Sigmoid colon (tissue), 4 donors: ENCODE results near the gene CLDN14.

ENCODE experiments used
- EP300 ChIP-seq, 4 donors: sonication (generic); formaldehyde crosslinking; IDR thresholded peaks; one replicate each; pipeline ENCODE4 v1.6.1; 2017; ENCODE audit warnings: antibody characterized with exemption in 4 of 4
- POLR2AphosphoS5 ChIP-seq, 4 donors: sonication (generic); formaldehyde crosslinking; IDR thresholded peaks; one replicate each; pipeline ENCODE4 v1.6.1; 2017; ENCODE audit warnings: antibody characterized with exemption in 4 of 4
- TF ChIP-seq, protein P1 (sequence below), 4 experiments: fragments of 450-650 bp in 3 of 4; fragments of 200-600 bp in 1 of 4; IDR thresholded peaks; one replicate each; pipeline ENCODE4 v1.5.1; 2016 to 2019; ENCODE audit warnings: antibody characterized with exemption in 4 of 4, mild to moderate bottlenecking in 3 of 4, moderate library complexity in 2 of 4

DNA sequence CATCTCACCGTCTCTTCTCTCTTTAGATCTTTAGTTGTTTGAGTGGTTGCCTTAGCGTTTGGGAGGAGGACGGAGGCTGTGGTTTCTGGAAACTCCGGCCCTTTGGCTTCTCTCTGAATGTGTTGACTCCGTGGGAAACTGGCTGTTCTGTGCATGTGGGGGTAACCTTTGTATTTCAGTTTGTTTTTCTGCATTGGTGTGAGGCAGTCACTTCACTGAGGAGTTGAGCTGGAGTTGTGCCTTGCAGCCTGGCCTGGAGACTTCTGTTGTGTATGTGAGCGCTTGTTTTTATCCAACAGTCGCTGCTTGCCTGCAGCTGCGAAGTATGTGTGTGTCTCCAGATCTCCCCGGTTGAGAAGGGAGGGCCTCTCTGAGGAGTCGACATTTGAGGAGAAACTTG is 33.6 kb downstream of the CLDN14 start:
- TF ChIP-seq EP300 (IDR thresholded peaks at IDR 0.05) = no peak
- no peak for TF ChIP-seq POLR2AphosphoS5 (IDR thresholded peaks at IDR 0.05)
- TF ChIP-seq, protein P1, sequence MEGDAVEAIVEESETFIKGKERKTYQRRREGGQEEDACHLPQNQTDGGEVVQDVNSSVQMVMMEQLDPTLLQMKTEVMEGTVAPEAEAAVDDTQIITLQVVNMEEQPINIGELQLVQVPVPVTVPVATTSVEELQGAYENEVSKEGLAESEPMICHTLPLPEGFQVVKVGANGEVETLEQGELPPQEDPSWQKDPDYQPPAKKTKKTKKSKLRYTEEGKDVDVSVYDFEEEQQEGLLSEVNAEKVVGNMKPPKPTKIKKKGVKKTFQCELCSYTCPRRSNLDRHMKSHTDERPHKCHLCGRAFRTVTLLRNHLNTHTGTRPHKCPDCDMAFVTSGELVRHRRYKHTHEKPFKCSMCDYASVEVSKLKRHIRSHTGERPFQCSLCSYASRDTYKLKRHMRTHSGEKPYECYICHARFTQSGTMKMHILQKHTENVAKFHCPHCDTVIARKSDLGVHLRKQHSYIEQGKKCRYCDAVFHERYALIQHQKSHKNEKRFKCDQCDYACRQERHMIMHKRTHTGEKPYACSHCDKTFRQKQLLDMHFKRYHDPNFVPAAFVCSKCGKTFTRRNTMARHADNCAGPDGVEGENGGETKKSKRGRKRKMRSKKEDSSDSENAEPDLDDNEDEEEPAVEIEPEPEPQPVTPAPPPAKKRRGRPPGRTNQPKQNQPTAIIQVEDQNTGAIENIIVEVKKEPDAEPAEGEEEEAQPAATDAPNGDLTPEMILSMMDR (IDR thresholded peaks at IDR 0.05) = no peak
